ENCODE data around the gene PARD3. TPM values are rescaled to one million over a fixed set of nuclear protein-coding genes. Genes with fewer than 3 reads are reported as not detected.

Gene PARD3
- total RNA-seq, 1 donor from 2014 or later, result 26.0 TPM

- Mint-ChIP-seq H3K9me3 (ENCODE audit: low read depth) (peaks cover 3% of the 10 kb centered on the region), H3K4me3 (ENCODE audit: unreplicated experiment) (no peak overlapping the region), H3K27me3 (ENCODE audit: low read depth) (no peaks in the 10 kb centered on the region), H3K36me3 (ENCODE audit: low read depth) (no peaks in the 10 kb centered on the region), H3K27ac (ENCODE audit: unreplicated experiment) (no peak overlapping the region), H3K4me1 (ENCODE audit: low read depth) (peaks cover 20% of the 10 kb centered on the region)
- TF ChIP-seq CTCF (IDR thresholded peaks at IDR 0.05), result peak; percentile 76
- no peak for DNase-seq (ENCODE audit: low spot score)
These were observed 292.6 kb downstream of the PARD3 start for GRCh38 chr10:34522546-34522945.

- Mint-ChIP-seq H3K36me3 (ENCODE audit: low read depth) (no peaks in the 10 kb centered on the region), H3K27ac (ENCODE audit: unreplicated experiment) (no peak overlapping the region), H3K4me3 (ENCODE audit: unreplicated experiment) (no peak overlapping the region), H3K4me1 (ENCODE audit: low read depth) (peaks cover 3% of the 10 kb centered on the region), H3K27me3 (ENCODE audit: low read depth) (no peaks in the 10 kb centered on the region), H3K9me3 (ENCODE audit: low read depth) (no peaks in the 10 kb centered on the region)
- DNase-seq (ENCODE audit: low spot score), result no peak
- no peak for TF ChIP-seq CTCF (IDR thresholded peaks at IDR 0.05)
These were observed 294.6 kb downstream of the PARD3 start for GRCh38 chr10:34520510-34520909.

- Mint-ChIP-seq H3K4me1 (ENCODE audit: low read depth) (peaks cover 3% of the 10 kb centered on the region), H3K9me3 (ENCODE audit: low read depth) (no peaks in the 10 kb centered on the region), H3K36me3 (ENCODE audit: low read depth) (no peaks in the 10 kb centered on the region), H3K4me3 (ENCODE audit: unreplicated experiment) (no peak overlapping the region), H3K27ac (ENCODE audit: unreplicated experiment) (no peak overlapping the region), H3K27me3 (ENCODE audit: low read depth) (no peaks in the 10 kb centered on the region)
- TF ChIP-seq CTCF (IDR thresholded peaks at IDR 0.05), result no peak
- DNase-seq (ENCODE audit: low spot score), result no peak
These were observed 295.0 kb downstream of the PARD3 start for GRCh38 chr10:34520084-34520483.

- TF ChIP-seq CTCF (IDR thresholded peaks at IDR 0.05), result no peak
- no peaks in the 10 kb centered on the region for H3K4me1 Mint-ChIP-seq (ENCODE audit: low read depth)
- no peaks in the 10 kb centered on the region for H3K36me3 Mint-ChIP-seq (ENCODE audit: low read depth)
- H3K27ac Mint-ChIP-seq (ENCODE audit: unreplicated experiment), result no peak overlapping the region
- no peaks in the 10 kb centered on the region for H3K27me3 Mint-ChIP-seq (ENCODE audit: low read depth)
- no peak for DNase-seq (ENCODE audit: low spot score)
- no peaks in the 10 kb centered on the region for H3K9me3 Mint-ChIP-seq (ENCODE audit: low read depth)
- no peak overlapping the region for H3K4me3 Mint-ChIP-seq (ENCODE audit: unreplicated experiment)
These were observed 300.8 kb downstream of the PARD3 start for GRCh38 chr10:34514290-34514689.

GRCh38 chr10:34513636-34514035 is 301.5 kb downstream of the PARD3 start:
- Mint-ChIP-seq H3K36me3 (ENCODE audit: low read depth) (no peaks in the 10 kb centered on the region), H3K9me3 (ENCODE audit: low read depth) (no peaks in the 10 kb centered on the region), H3K4me1 (ENCODE audit: low read depth) (no peaks in the 10 kb centered on the region), H3K27me3 (ENCODE audit: low read depth) (no peaks in the 10 kb centered on the region), H3K27ac (ENCODE audit: unreplicated experiment) (no peak overlapping the region), H3K4me3 (ENCODE audit: unreplicated experiment) (no peak overlapping the region)
- TF ChIP-seq CTCF (IDR thresholded peaks at IDR 0.05), result no peak
- DNase-seq (ENCODE audit: low spot score), result no peak

Measured in chondrocyte (in vitro differentiated cells).